ENCODE data around the gene TVP23A. TPM values are rescaled to one million over a fixed set of nuclear protein-coding genes. Genes with fewer than 3 reads are reported as not detected.

Gene TVP23A
- total and polyA plus RNA-seq, 2 donors (not counting 1 experiment from before 2014, with no cell fraction given), result 0.37 to 3.2 TPM

DNA sequence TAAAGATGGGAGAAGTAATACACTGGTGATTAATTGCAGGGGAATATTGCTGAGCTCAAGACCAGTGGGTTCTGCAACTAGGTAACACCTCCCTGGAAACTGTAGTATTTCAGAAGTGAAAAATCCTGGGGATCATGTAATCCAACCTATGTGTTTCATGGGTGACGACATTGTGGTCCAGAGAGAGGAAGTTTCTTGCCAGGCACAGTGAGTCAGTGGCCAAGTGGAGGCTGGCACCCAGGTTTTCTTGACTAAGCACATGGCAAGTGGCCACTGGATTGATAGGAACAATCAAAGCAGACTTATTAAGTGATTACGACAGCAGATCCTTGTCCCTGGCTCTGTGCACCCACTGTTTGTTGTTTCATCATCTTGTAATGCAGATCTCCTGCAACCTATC lies 43.8 kb upstream of the TVP23A start:
- peaks cover 0 to 4% of the 10 kb centered on the region in 2 experiments for H3K36me3 ChIP-seq (replicated peaks in 1 of 2; ENCODE audit: control extremely low read depth in 1 of 2, control insufficient read depth in 1 of 2, extremely low read depth in 1 of 2, insufficient read depth in 2 of 2, low read length in 1 of 2)
- intact Hi-C loops (cut with micrococcal nuclease), result no loop called here
- no peak overlapping the region for H3K9ac ChIP-seq (ENCODE audit: low read length)
- H3K27me3 ChIP-seq (replicated peaks in 1 of 4; ENCODE audit: control extremely low read depth in 1 of 4, control insufficient read depth in 3 of 4, insufficient read depth in 4 of 4, low read length in 3 of 4), result no peaks in the 10 kb centered on the region
- no peaks in the 10 kb centered on the region for H3K79me2 ChIP-seq (ENCODE audit: control insufficient read depth, insufficient read depth, low read length)
- Mint-ChIP-seq H3K9me3 (ENCODE audit: insufficient read depth) (no peaks in the 10 kb centered on the region), H3K4me1 (peaks cover 51% of the 10 kb centered on the region), H3K27ac (no peak overlapping the region), H3K27me3 (no peaks in the 10 kb centered on the region), H3K4me3 (no peak overlapping the region)
- ChIA-PET POLR2A (interaction anchor here (0.5 to 1.5 kb wide), 3 partner anchors 56 to 415 kb away, joined by 3 to 4 read pairs (median 3); no protein-coding TSS in a partner anchor), CTCF (interaction anchor here (0.6 to 0.9 kb wide), 2 partner anchors 125 to 128 kb away, joined by 3 to 4 read pairs; no protein-coding TSS in a partner anchor)
- peak overlapping the region in 1 of 2 donors; percentile 13 for H3K27ac ChIP-seq (ENCODE audit: low read length in 2 of 2)
- 27% methylated on average over 1 of the region's 2 CpGs for WGBS (ENCODE audit: insufficient coverage)
- H3K9me3 ChIP-seq (ENCODE audit: control extremely low read depth in 1 of 3, control insufficient read depth in 2 of 3, insufficient read depth in 1 of 3, low read length in 2 of 3), result peaks cover 2 to 8% (median 3%) of the 10 kb centered on the region in 3 donors
- ATAC-seq (ENCODE audit: low read depth) (no peak), DNase-seq (no peak)
- no peak overlapping the region for H2AFZ ChIP-seq (ENCODE audit: insufficient read depth, low read depth, low read length, poor library complexity, severe bottlenecking)
- no peak overlapping the region for H3K4me2 ChIP-seq (replicated peaks; ENCODE audit: low read depth, low read length, poor library complexity, severe bottlenecking)
- H3K4me1 ChIP-seq (ENCODE audit: control insufficient read depth in 2 of 2, insufficient read depth in 2 of 2, low read length in 2 of 2), result peaks cover 35 to 38% of the 10 kb centered on the region in 2 donors
- H4K20me1 ChIP-seq (ENCODE audit: control insufficient read depth, insufficient read depth, low read length, poor library complexity, severe bottlenecking), result no peaks in the 10 kb centered on the region
- no peak overlapping the region for H3K4me3 ChIP-seq (ENCODE audit: control extremely low read depth in 1 of 5, extremely low read depth in 1 of 5, insufficient read depth in 1 of 5, low read depth in 2 of 5, low read length in 4 of 5)
- TF ChIP-seq EZH2 (IDR thresholded peaks at IDR 0.05; ENCODE audit: borderline replicate concordance, insufficient read depth, low read depth, low read length, poor library complexity, severe bottlenecking), result no peak
- TF ChIP-seq, protein P1, sequence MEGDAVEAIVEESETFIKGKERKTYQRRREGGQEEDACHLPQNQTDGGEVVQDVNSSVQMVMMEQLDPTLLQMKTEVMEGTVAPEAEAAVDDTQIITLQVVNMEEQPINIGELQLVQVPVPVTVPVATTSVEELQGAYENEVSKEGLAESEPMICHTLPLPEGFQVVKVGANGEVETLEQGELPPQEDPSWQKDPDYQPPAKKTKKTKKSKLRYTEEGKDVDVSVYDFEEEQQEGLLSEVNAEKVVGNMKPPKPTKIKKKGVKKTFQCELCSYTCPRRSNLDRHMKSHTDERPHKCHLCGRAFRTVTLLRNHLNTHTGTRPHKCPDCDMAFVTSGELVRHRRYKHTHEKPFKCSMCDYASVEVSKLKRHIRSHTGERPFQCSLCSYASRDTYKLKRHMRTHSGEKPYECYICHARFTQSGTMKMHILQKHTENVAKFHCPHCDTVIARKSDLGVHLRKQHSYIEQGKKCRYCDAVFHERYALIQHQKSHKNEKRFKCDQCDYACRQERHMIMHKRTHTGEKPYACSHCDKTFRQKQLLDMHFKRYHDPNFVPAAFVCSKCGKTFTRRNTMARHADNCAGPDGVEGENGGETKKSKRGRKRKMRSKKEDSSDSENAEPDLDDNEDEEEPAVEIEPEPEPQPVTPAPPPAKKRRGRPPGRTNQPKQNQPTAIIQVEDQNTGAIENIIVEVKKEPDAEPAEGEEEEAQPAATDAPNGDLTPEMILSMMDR (IDR thresholded peaks at IDR 0.05), result no peak

DNA sequence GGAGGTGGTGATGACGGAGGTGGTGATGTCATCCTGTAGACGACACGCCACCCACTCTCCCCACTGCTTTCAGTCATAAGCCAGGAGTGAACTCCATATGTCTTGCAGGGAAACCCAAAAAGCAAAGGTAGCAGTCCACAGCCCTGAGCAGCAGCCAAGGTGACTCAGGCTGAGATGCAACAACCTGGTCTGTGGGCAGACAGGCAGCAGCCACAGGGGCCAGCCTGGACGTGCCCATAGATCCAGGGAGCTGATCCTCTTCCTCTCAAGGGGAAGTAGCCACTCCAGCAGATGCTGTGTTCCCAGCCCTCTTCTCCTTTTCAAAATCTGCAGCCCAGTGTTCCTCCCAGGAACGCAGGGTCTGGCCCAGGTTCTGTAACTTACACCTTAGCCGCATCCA lies 41.1 kb upstream of the TVP23A start:
- ATAC-seq (ENCODE audit: low read depth) (no peak), DNase-seq (no peak)
- Mint-ChIP-seq H3K27ac (no peak overlapping the region), H3K4me3 (no peak overlapping the region), H3K9me3 (ENCODE audit: insufficient read depth) (no peaks in the 10 kb centered on the region), H3K4me1 (peaks cover 37% of the 10 kb centered on the region), H3K27me3 (no peaks in the 10 kb centered on the region)
- no peaks in the 10 kb centered on the region for H3K79me2 ChIP-seq (ENCODE audit: control insufficient read depth, insufficient read depth, low read length)
- TF ChIP-seq, protein P1 (IDR thresholded peaks at IDR 0.05), result no peak
- no peak for TF ChIP-seq EZH2 (IDR thresholded peaks at IDR 0.05; ENCODE audit: borderline replicate concordance, insufficient read depth, low read depth, low read length, poor library complexity, severe bottlenecking)
- peaks cover 16 to 19% of the 10 kb centered on the region in 2 donors for H3K4me1 ChIP-seq (ENCODE audit: control insufficient read depth in 2 of 2, insufficient read depth in 2 of 2, low read length in 2 of 2)
- no peak overlapping the region for H3K27ac ChIP-seq (ENCODE audit: low read length in 2 of 2)
- WGBS (ENCODE audit: insufficient coverage), result 85% methylated on average over 3 of the region's 6 CpGs
- no peak overlapping the region for H2AFZ ChIP-seq (ENCODE audit: insufficient read depth, low read depth, low read length, poor library complexity, severe bottlenecking)
- no peak overlapping the region for H3K4me3 ChIP-seq (ENCODE audit: control extremely low read depth in 1 of 5, extremely low read depth in 1 of 5, insufficient read depth in 1 of 5, low read depth in 2 of 5, low read length in 4 of 5)
- H4K20me1 ChIP-seq (ENCODE audit: control insufficient read depth, insufficient read depth, low read length, poor library complexity, severe bottlenecking), result no peaks in the 10 kb centered on the region
- H3K9me3 ChIP-seq (ENCODE audit: control extremely low read depth in 1 of 3, control insufficient read depth in 2 of 3, insufficient read depth in 1 of 3, low read length in 2 of 3), result peaks cover 2 to 12% (median 3%) of the 10 kb centered on the region in 3 donors
- H3K9ac ChIP-seq (ENCODE audit: low read length), result no peak overlapping the region
- no peak overlapping the region for H3K4me2 ChIP-seq (replicated peaks; ENCODE audit: low read depth, low read length, poor library complexity, severe bottlenecking)
- H3K27me3 ChIP-seq (replicated peaks in 1 of 4; ENCODE audit: control extremely low read depth in 1 of 4, control insufficient read depth in 3 of 4, insufficient read depth in 4 of 4, low read length in 3 of 4), result no peaks in the 10 kb centered on the region
- ChIA-PET CTCF (no interaction called here), POLR2A (no interaction called here)
- H3K36me3 ChIP-seq (replicated peaks in 1 of 2; ENCODE audit: control extremely low read depth in 1 of 2, control insufficient read depth in 1 of 2, extremely low read depth in 1 of 2, insufficient read depth in 2 of 2, low read length in 1 of 2), result peaks cover 0 to 4% of the 10 kb centered on the region in 2 experiments
- intact Hi-C loops (cut with micrococcal nuclease), result no loop called here
